HepG2 (cell line): ENCODE results near the gene TIMM9. TPM values are rescaled to one million over a fixed set of nuclear protein-coding genes. Genes with fewer than 3 reads are reported as not detected.

Experiments
- CEBPG ChIP-seq: IDR thresholded peaks from 2 replicates; pipeline ENCODE4 v1.6.1; 2016
- CHCHD3 ChIP-seq: sonication (generic); formaldehyde crosslinking; IDR thresholded peaks from 2 replicates; pipeline ENCODE4 v1.8.0; 2022; ENCODE audit warnings: mild to moderate bottlenecking, missing genetic modification reagents, moderate library complexity
- GATAD1 ChIP-seq: IDR thresholded peaks from 2 replicates; pipeline ENCODE4 v1.6.1; 2016; ENCODE audit warnings: missing genetic modification reagents, missing compliant biosample characterization
- HNF1A ChIP-seq, 2 experiments: sonication (generic) in 1 of 2; formaldehyde crosslinking in 1 of 2; IDR thresholded peaks; 2 replicates each; pipeline versions ENCODE4 v1.4.0 to v1.6.1; 2016 to 2020; ENCODE audit warnings: borderline replicate concordance in 1 of 2, low read depth in 1 of 2, mild to moderate bottlenecking in 1 of 2, missing genetic modification reagents in 1 of 2
- HOMEZ ChIP-seq: IDR thresholded peaks from 2 replicates; pipeline ENCODE4 v1.6.1; 2016; ENCODE audit warnings: low read depth
- IRX3 ChIP-seq: sonication (generic); formaldehyde crosslinking; IDR thresholded peaks from 2 replicates; pipeline ENCODE4 v1.8.1; 2023; ENCODE audit warnings: mild to moderate bottlenecking, low read depth, missing genetic modification reagents, borderline replicate concordance
- JUNB ChIP-seq: sonication (generic); formaldehyde crosslinking; IDR thresholded peaks from 2 replicates; pipeline ENCODE4 v1.8.0; 2022; ENCODE audit warnings: missing genetic modification reagents, mild to moderate bottlenecking, borderline replicate concordance
- KAT8 ChIP-seq: IDR thresholded peaks from 2 replicates; pipeline ENCODE4 v1.6.1; 2016; ENCODE audit warnings: missing genetic modification reagents, missing compliant biosample characterization
- MBNL3 ChIP-seq: fragments of 250-450 bp; sonication (Bioruptor Pico); conservative IDR thresholded peaks from 2 replicates; pipeline ENCODE4 v1.8.0; 2022; ENCODE audit warnings: mild to moderate bottlenecking, inconsistent platforms
- MLXIP ChIP-seq: sonication (generic); formaldehyde crosslinking; IDR thresholded peaks from 2 replicates; pipeline ENCODE4 v1.9.0; 2021; ENCODE audit warnings: missing genetic modification reagents, borderline replicate concordance
- NAIF1 ChIP-seq: sonication (generic); formaldehyde crosslinking; IDR thresholded peaks from 2 replicates; pipeline ENCODE4 v1.5.0; 2020; ENCODE audit warnings: mild to moderate bottlenecking, missing genetic modification reagents, borderline replicate concordance
- PAX8 ChIP-seq: sonication (generic); formaldehyde crosslinking; IDR thresholded peaks from 2 replicates; pipeline ENCODE4 v1.8.0; 2022; ENCODE audit warnings: mild to moderate bottlenecking, missing genetic modification reagents, borderline replicate concordance
- SAP130 ChIP-seq: IDR thresholded peaks from 2 replicates; pipeline ENCODE4 v1.6.1; 2016; ENCODE audit warnings: low read depth
- TFAP4 ChIP-seq: sonication (generic); IDR thresholded peaks from 2 replicates; pipeline ENCODE4 v1.6.1; 2016; ENCODE audit warnings: low read depth, borderline replicate concordance
- TMF1 ChIP-seq: sonication (generic); formaldehyde crosslinking; IDR thresholded peaks from 2 replicates; pipeline ENCODE4 v1.8.1; 2022; ENCODE audit warnings: low read depth, missing genetic modification reagents
- ZBTB20 ChIP-seq: sonication (generic); formaldehyde crosslinking; IDR thresholded peaks from 2 replicates; pipeline ENCODE4 v1.8.1; 2023; ENCODE audit warnings: missing genetic modification reagents, low read depth, mild to moderate bottlenecking, borderline replicate concordance
- ZNF260 ChIP-seq: sonication (generic); formaldehyde crosslinking; IDR thresholded peaks from 2 replicates; pipeline ENCODE4 v1.4.0; 2020; ENCODE audit warnings: missing genetic modification reagents, low read depth, mild to moderate bottlenecking, borderline replicate concordance
- ZNF274 ChIP-seq: sonication (generic); formaldehyde crosslinking; IDR thresholded peaks from 2 replicates; pipeline ENCODE4 v1.5.1; 2020; ENCODE audit warnings: mild to moderate bottlenecking, missing genetic modification reagents
- ZNF468 ChIP-seq: sonication (generic); formaldehyde crosslinking; IDR thresholded peaks from 2 replicates; pipeline ENCODE4 v1.8.0; 2022; ENCODE audit warnings: mild to moderate bottlenecking, moderate library complexity, missing genetic modification reagents
- ZNF724P ChIP-seq: sonication (generic); formaldehyde crosslinking; IDR thresholded peaks from 2 replicates; pipeline ENCODE4 v1.8.0; 2022; ENCODE audit warnings: missing genetic modification reagents, borderline replicate concordance
- polyA plus RNA-seq, 8 experiments: library from polyadenylated mRNA; depleted of rRNA in 3 of 8; stranded (reverse) in 7 of 8; unstranded in 1 of 8; fragments of >200 nt; fragmentation: Illumina TruSeq in 4 of 8; extraction: Trizol in 4 of 8; gene quantifications; 2 replicates each; pipeline versions ENCODE4 v1.2.1 to v1.2.3, GENCODE V29; 2011 to 2016; ENCODE audit warnings: low read depth in 4 of 8, missing spikeins in 1 of 8, mixed read lengths in 1 of 8; ENCODE audit not compliant: insufficient read depth in 1 of 8
- total RNA-seq, 5 experiments: library from RNA; depleted of rRNA; stranded (reverse); fragments of >200 nt; fragmentation: Illumina TruSeq; extraction: Trizol; gene quantifications; 2 replicates each; pipeline ENCODE4 v1.2.3, GENCODE V29; 2016; ENCODE audit warnings: low read depth in 1 of 5

Gene TIMM9
- total and polyA plus RNA-seq, 2 of the 13 experiments (the other 11 are each of a cell fraction or from before 2014, with no cell fraction given), result 30.5 to 42.5 TPM

- TF ChIP-seq JUNB (CRISPR knock-in tag), result no peak
- TF ChIP-seq IRX3 (CRISPR knock-in tag), result no peak
- TF ChIP-seq GATAD1 (CRISPR knock-in tag), result no peak
- TF ChIP-seq NAIF1 (CRISPR knock-in tag), result 0 out of 2 replicates have a peak, but pooled peaks have one; percentile 4
- TF ChIP-seq PAX8 (CRISPR knock-in tag), result no peak
- TF ChIP-seq ZBTB20, result no peak
- TF ChIP-seq SAP130, result peak; percentile 81
- TF ChIP-seq CHCHD3, result no peak
- TF ChIP-seq KAT8, result no peak
- TF ChIP-seq HNF1A (IDR thresholded peaks at IDR 0.05; ENCODE audit: low read depth), result no peak
- no peak for TF ChIP-seq HNF1A (CRISPR knock-in tag; IDR thresholded peaks at IDR 0.05; ENCODE audit: borderline replicate concordance)
- peak; percentile 44; the same call in 1 of the 2 replicates for TF ChIP-seq TFAP4
- TF ChIP-seq MLXIP, result 0 out of 2 replicates have a peak, but pooled peaks have one; percentile 47
- TF ChIP-seq MBNL3 (CRISPR knock-in tag), result no peak
- no peak for TF ChIP-seq HOMEZ (CRISPR knock-in tag)
- TF ChIP-seq ZNF468 (CRISPR knock-in tag), result no peak
- TF ChIP-seq ZNF260 (CRISPR knock-in tag), result no peak
- peak; percentile 88; the same call in 1 of the 2 replicates for TF ChIP-seq ZNF274 (CRISPR knock-in tag)
- peak; percentile 48; the same call in 1 of the 2 replicates for TF ChIP-seq TMF1 (CRISPR knock-in tag)
- TF ChIP-seq ZNF724P (CRISPR knock-in tag), result no peak; the same call in 1 of the 2 replicates
- no peak for TF ChIP-seq CEBPG (CRISPR knock-in tag)
Measured at GRCh38 chr14:58426670-58427280, 556 bp downstream of the TIMM9 start (continued).
